ENCODE data around the gene COX4I1.

COX4I1 gene

GRCh38 chr16:85810742-85811115 lies 11.2 kb downstream of the COX4I1 start:
- Histone ChIP-seq H3K4me3 (ENCODE audit: low read length, poor library complexity, severe bottlenecking) (no peak overlapping the region), H3K9me3 (ENCODE audit: insufficient read depth, low read depth, low read length) (no peaks in the 10 kb centered on the region), H3K27me3 (ENCODE audit: insufficient read depth, low read length, poor library complexity, severe bottlenecking) (no peaks in the 10 kb centered on the region), H4K20me1 (ENCODE audit: insufficient read depth, low read length, poor library complexity, severe bottlenecking) (no peaks in the 10 kb centered on the region), H3F3A (ENCODE audit: low read depth) (no peaks in the 10 kb centered on the region), H3K79me2 (ENCODE audit: insufficient read depth, low read length) (no peaks in the 10 kb centered on the region), H2AFZ (ENCODE audit: low read length) (no peak overlapping the region), H3K36me3 (ENCODE audit: insufficient read depth, low read length) (peaks cover 13% of the 10 kb centered on the region; the same call in 1 of the 2 replicates), H3K9me2 (replicated peaks; ENCODE audit: low read depth, low read length) (no peaks in the 10 kb centered on the region), H3K9ac (ENCODE audit: low read depth, low read length, poor library complexity, severe bottlenecking) (no peak overlapping the region), H3K4me1 (ENCODE audit: insufficient read depth, low read length, poor library complexity, severe bottlenecking) (no peaks in the 10 kb centered on the region), H3K4me2 (ENCODE audit: low read depth, low read length, poor library complexity, severe bottlenecking) (no peak overlapping the region)
- TF ChIP-seq CTCF (conservative IDR thresholded peaks at IDR 0.05; ENCODE audit: low read length) = no peak
- TF ChIP-seq EZH2phosphoT487 (IDR thresholded peaks at IDR 0.05; ENCODE audit: borderline replicate concordance) = no peak

GRCh38 chr16:85812031-85812807 lies 12.7 kb downstream of the COX4I1 start:
- no peak overlapping the region for H3K9ac ChIP-seq (ENCODE audit: low read depth, low read length, poor library complexity, severe bottlenecking)
- H2AFZ ChIP-seq (ENCODE audit: low read length) = no peak overlapping the region
- no peaks in the 10 kb centered on the region for H4K20me1 ChIP-seq (ENCODE audit: insufficient read depth, low read length, poor library complexity, severe bottlenecking)
- no peaks in the 10 kb centered on the region for H3K27me3 ChIP-seq (ENCODE audit: insufficient read depth, low read length, poor library complexity, severe bottlenecking)
- H3K4me3 ChIP-seq (ENCODE audit: low read length, poor library complexity, severe bottlenecking) = no peak overlapping the region
- H3F3A ChIP-seq (ENCODE audit: low read depth) = no peaks in the 10 kb centered on the region
- H3K79me2 ChIP-seq (ENCODE audit: insufficient read depth, low read length) = no peaks in the 10 kb centered on the region
- H3K36me3 ChIP-seq (ENCODE audit: insufficient read depth, low read length) = no peaks in the 10 kb centered on the region
- no peaks in the 10 kb centered on the region for H3K9me2 ChIP-seq (replicated peaks; ENCODE audit: low read depth, low read length)
- no peaks in the 10 kb centered on the region for H3K9me3 ChIP-seq (ENCODE audit: insufficient read depth, low read depth, low read length)
- no peaks in the 10 kb centered on the region for H3K4me1 ChIP-seq (ENCODE audit: insufficient read depth, low read length, poor library complexity, severe bottlenecking)
- TF ChIP-seq CTCF (conservative IDR thresholded peaks at IDR 0.05; ENCODE audit: low read length) (no peak), EZH2phosphoT487 (IDR thresholded peaks at IDR 0.05; ENCODE audit: borderline replicate concordance) (no peak)
- H3K4me2 ChIP-seq (ENCODE audit: low read depth, low read length, poor library complexity, severe bottlenecking) = no peak overlapping the region

- TF ChIP-seq CTCF (conservative IDR thresholded peaks at IDR 0.05; ENCODE audit: low read length) (no peak), EZH2phosphoT487 (IDR thresholded peaks at IDR 0.05; ENCODE audit: borderline replicate concordance) (no peak)
- no peak overlapping the region for H2AFZ ChIP-seq (ENCODE audit: low read length)
- no peaks in the 10 kb centered on the region for H4K20me1 ChIP-seq (ENCODE audit: insufficient read depth, low read length, poor library complexity, severe bottlenecking)
- H3K36me3 ChIP-seq (ENCODE audit: insufficient read depth, low read length) = no peaks in the 10 kb centered on the region
- H3K9me2 ChIP-seq (replicated peaks; ENCODE audit: low read depth, low read length) = no peaks in the 10 kb centered on the region
- H3F3A ChIP-seq (ENCODE audit: low read depth) = no peaks in the 10 kb centered on the region
- H3K4me3 ChIP-seq (ENCODE audit: low read length, poor library complexity, severe bottlenecking) = no peak overlapping the region
- no peaks in the 10 kb centered on the region for H3K9me3 ChIP-seq (ENCODE audit: insufficient read depth, low read depth, low read length)
- H3K9ac ChIP-seq (ENCODE audit: low read depth, low read length, poor library complexity, severe bottlenecking) = no peak overlapping the region
- H3K79me2 ChIP-seq (ENCODE audit: insufficient read depth, low read length) = no peaks in the 10 kb centered on the region
- no peak overlapping the region for H3K4me2 ChIP-seq (ENCODE audit: low read depth, low read length, poor library complexity, severe bottlenecking)
- H3K4me1 ChIP-seq (ENCODE audit: insufficient read depth, low read length, poor library complexity, severe bottlenecking) = no peaks in the 10 kb centered on the region
- no peaks in the 10 kb centered on the region for H3K27me3 ChIP-seq (ENCODE audit: insufficient read depth, low read length, poor library complexity, severe bottlenecking)
These were observed 13.6 kb downstream of the COX4I1 start for GRCh38 chr16:85812811-85813700.

Data from Loucy (cell line).